Bronchial smooth muscle cell (primary cell): ENCODE data around the gene PARK7. TPM values are rescaled to one million over a fixed set of nuclear protein-coding genes. Genes with fewer than 3 reads are reported as not detected.

ENCODE experiments used
- total RNA-seq: library from RNA; depleted of rRNA; stranded (reverse); fragments of >200 nt; gene quantifications from 2 replicates; pipeline ENCODE4 v1.2.1, GENCODE V29; 2014

The PARK7 gene
- 336 and 363 TPM in 2 replicates for total RNA-seq

GRCh38 chr1:7961216-7962013, at the start of gene PARK7:
Gene PARK7 (plus strand): TSS chr1:7961711. CDS start chr1:7962786, 1,075 bp downstream.

GRCh38 chr1:7940745-7941436, 20.6 kb upstream of the PARK7 start, which contains the start of gene TNFRSF9:
Gene TNFRSF9 (minus strand): TSS chr1:7940839. CDS start chr1:7939994, 845 bp downstream.

GRCh38 chr1:8026153-8026975, 64.9 kb downstream of the PARK7 start, which contains the start of gene ERRFI1:
Gene ERRFI1 (minus strand): TSS chr1:8026309. CDS start chr1:8015619, 10,690 bp downstream.

Other genes with a start within 250 kb of the PARK7 start
- 58.6 and 76.8 TPM in 2 replicates for gene VAMP3, start 190.4 kb upstream of the PARK7 start, total RNA-seq
- gene PER3, start 177.4 kb upstream of the PARK7 start, total RNA-seq: 7.0 and 7.6 TPM in 2 replicates
- gene UTS2, start 108.6 kb upstream of the PARK7 start, total RNA-seq: 0.95 TPM in 1 of 2 replicates, not detected in the other
- under 0.01 TPM in 1 of 2 replicates, not detected in the other for gene TNFRSF9, start 20.9 kb upstream of the PARK7 start, total RNA-seq
- 12.8 and 13.2 TPM in 2 replicates for gene ERRFI1, start 64.6 kb downstream of the PARK7 start, total RNA-seq